ENCODE measurements around the gene SLC1A6.
A peak's percentile ranks its signal among the peaks of the same experiment; 100 is the strongest.
"Not testable (repeated sequence)": the region's sequence is repeated elsewhere in the genome, so short reads cannot be mapped to it uniquely, and the experiment has no call there.

Gene SLC1A6

DNA sequence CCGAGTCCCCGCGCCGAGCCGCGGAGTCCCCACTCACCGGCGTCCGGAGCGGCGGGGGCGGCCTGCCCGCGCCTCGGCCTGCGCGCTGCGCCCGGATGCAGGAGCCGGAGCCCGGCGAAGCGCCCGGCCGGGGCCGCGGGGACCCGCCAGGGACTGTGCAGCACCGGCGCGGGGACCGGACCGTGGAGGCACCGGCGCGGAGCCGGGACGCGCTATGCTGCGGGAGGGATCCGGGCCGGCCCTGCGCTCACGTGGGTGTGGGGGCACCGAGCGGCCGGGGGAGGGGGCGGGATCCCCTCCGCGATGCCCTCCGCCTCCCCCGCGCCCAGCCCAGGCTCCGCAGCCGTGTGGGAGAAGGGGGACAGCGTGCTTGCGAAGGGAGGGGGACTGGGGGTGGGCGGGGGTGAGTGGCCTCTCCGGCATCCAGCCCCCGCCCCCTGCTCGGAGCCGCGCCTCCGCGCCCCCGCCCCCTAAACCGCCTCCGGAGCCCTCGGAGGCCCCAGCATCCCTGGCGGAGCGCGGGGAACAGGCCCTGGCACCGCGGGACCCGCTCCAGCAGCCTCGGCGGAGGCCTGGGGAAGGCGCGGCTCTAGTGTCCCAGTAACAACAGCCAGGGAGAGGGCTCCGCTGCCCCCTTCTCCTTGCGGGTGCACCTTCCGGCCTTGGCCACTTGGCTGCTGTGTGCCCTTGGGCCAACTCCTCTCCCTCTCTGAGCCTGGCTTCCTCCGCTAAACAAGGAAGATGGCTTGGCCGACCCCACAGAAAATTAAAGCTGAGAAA lies at the start of gene SLC1A6:
Gene SLC1A6, minus strand, starts transcription at position 389 of the 780 bp plus-strand sequence. CDS start 6,954 bp downstream, outside the sequence.
- in situ Hi-C loops (cut with HindIII; ENCODE audit: low pct_unique_long_range_greater_than_20kb, low sequenced_read_pairs) = no loop called here
- no peak for DNase-seq (ENCODE audit: low read depth in 1 of 2, low spot score in 1 of 2)
- no peak for TF ChIP-seq JUND (IDR thresholded peaks at IDR 0.05; ENCODE audit: low read depth)

GRCh38 chr19:15028490-15028889 lies 48.8 kb upstream of the SLC1A6 start:
- no peak for DNase-seq (ENCODE audit: low read depth in 1 of 2, low spot score in 1 of 2)
- TF ChIP-seq JUND (IDR thresholded peaks at IDR 0.05; ENCODE audit: low read depth) = no peak
- in situ Hi-C loops (cut with HindIII; ENCODE audit: low pct_unique_long_range_greater_than_20kb, low sequenced_read_pairs) = no loop called here

DNA sequence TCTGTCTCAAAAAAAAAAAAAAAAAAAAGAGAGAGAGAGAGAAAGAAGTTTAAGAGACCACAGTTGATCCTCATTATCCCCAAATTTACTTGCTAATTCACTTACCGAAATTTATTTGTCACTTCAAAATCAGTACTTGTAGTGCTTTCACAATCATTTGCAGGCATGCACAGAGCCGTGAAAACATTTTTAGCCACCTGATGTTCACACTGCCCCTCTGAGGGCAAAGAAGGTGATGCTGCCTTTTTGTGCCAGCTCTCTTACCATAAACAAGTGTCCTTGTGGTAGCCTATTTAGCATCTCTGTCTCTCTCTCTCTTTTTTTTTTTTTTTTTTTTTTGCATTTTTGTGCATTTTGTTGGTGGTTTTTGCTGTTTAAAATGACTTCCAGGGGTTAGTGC lies 45.6 kb upstream of the SLC1A6 start:
- in situ Hi-C loops (cut with HindIII; ENCODE audit: low pct_unique_long_range_greater_than_20kb, low sequenced_read_pairs) = no loop called here
- TF ChIP-seq JUND (IDR thresholded peaks at IDR 0.05; ENCODE audit: low read depth) = no peak
- peak; percentile 47 to 61 for DNase-seq (ENCODE audit: low read depth in 1 of 2, low spot score in 1 of 2)

GRCh38 chr19:15022752-15023151 lies 43.1 kb upstream of the SLC1A6 start:
- in situ Hi-C loops (cut with HindIII; ENCODE audit: low pct_unique_long_range_greater_than_20kb, low sequenced_read_pairs) = no loop called here
- DNase-seq (ENCODE audit: low read depth in 1 of 2, low spot score in 1 of 2) = no peak
- no peak for TF ChIP-seq JUND (IDR thresholded peaks at IDR 0.05; ENCODE audit: low read depth)

- in situ Hi-C loops (cut with HindIII; ENCODE audit: low pct_unique_long_range_greater_than_20kb, low sequenced_read_pairs) = no loop called here
- TF ChIP-seq JUND (IDR thresholded peaks at IDR 0.05; ENCODE audit: low read depth) = no peak
Measured at GRCh38 chr19:15021286-15022007, 41.8 kb upstream of the SLC1A6 start.

GRCh38 chr19:15018836-15019235 lies 39.2 kb upstream of the SLC1A6 start:
- in situ Hi-C loops (cut with HindIII; ENCODE audit: low pct_unique_long_range_greater_than_20kb, low sequenced_read_pairs); DNase-seq (ENCODE audit: low read depth in 1 of 2, low spot score in 1 of 2): not testable (repeated sequence)

More at GRCh38 chr19:15021286-15022007, 41.8 kb upstream of the SLC1A6 start:
- no peak for DNase-seq (ENCODE audit: low read depth in 1 of 2, low spot score in 1 of 2)

DNA sequence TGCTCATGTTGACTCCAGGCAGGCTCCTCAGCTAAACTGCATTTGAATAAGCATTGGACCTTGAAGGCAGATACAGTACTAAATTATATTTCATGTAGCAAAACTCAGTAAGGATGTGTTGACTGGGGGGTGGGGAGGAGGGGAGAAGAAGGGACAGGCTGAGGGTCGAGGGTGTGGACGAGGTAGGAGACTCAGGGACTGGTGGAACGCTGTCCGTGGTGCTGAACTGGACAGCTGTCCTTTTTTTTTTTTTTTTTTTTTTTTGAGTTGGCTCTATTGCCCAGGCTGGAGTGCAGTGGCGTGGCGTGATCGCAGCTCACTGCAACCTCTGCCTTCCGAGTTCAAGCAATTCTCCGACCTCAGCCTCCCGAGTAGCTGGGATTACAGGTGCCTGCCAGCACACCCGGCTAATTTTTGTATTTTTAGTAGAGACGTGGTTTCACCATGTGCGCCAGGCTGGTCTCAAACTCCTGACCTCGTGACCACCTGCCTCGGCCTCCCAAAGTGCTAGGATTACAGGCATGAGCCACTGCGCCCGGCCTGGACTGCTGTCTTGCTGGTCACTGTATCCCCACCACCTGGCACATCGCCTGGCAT lies 36.4 kb upstream of the SLC1A6 start:
- DNase-seq (ENCODE audit: low read depth in 1 of 2, low spot score in 1 of 2) = peak; percentile 45 to 67
- no peak for TF ChIP-seq JUND (IDR thresholded peaks at IDR 0.05; ENCODE audit: low read depth)
- in situ Hi-C loops (cut with HindIII; ENCODE audit: low pct_unique_long_range_greater_than_20kb, low sequenced_read_pairs) = no loop called here

DNA sequence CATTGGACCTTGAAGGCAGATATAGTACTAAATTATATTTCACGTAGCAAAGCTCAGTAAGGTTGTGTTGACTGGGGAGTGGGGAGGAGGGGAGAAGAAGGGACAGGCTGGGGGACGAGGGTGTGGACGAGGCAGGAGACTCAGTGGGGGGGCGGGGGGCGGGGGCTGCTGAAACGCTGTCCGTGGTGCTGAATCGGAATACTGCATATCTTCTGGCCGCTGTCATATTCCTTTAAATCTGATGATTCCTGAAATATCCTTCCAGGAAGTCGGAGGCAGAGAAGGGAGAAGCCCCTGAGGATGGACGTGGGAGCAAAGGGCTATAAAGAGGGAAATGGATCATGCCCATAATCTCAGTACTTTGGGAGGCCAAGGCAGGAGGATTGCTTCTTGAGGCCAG lies 34.9 kb upstream of the SLC1A6 start:
- no peak for TF ChIP-seq JUND (IDR thresholded peaks at IDR 0.05; ENCODE audit: low read depth)
- in situ Hi-C loops (cut with HindIII; ENCODE audit: low pct_unique_long_range_greater_than_20kb, low sequenced_read_pairs) = no loop called here
- DNase-seq (ENCODE audit: low read depth in 1 of 2, low spot score in 1 of 2) = peak in 1 of 2 experiments; percentile 44

DNA sequence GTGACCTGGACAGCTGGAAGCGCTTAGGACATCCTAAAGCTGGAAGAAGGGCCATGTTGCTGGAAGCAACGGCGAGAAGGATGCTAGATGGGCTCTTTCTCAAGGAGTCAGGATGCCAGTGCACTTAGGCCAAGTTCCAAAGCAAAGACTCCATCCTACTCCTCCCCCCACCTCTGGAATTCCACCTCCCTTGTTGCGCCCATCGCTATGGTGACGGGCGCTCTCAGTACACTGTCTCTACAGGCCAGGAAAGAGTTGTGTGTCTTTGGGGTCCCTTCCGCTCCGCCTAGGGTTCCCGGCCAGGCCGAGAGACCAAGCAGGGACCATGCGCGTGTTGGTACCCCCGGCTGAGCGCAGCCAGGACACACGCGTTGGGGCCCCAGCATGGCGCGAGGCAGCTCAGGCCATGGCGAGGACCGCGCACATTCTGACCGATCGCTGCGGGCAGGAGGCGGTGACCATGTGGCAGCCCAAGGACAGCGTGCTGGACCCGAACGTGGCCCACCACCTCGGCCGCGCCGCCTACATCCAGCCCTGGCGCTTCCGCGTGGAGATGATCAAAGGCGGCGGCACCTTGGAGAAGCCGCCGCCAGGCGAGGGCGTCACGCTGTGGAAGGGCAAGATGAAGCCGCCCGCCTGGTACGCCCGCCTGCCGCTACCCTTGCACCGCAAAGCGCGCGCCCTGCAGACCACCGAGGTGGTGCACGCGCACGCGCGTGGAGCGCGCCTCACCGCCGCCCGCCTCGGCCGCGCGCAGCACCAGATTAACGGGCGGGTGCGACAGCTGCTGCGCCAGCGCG lies 31.0 kb upstream of the SLC1A6 start:
- in situ Hi-C loops (cut with HindIII; ENCODE audit: low pct_unique_long_range_greater_than_20kb, low sequenced_read_pairs) = no loop called here
- peak in 1 of 2 experiments; percentile 7 for DNase-seq (ENCODE audit: low read depth in 1 of 2, low spot score in 1 of 2)
- no peak for TF ChIP-seq JUND (IDR thresholded peaks at IDR 0.05; ENCODE audit: low read depth)

GRCh38 chr19:15008308-15008707 lies 28.6 kb upstream of the SLC1A6 start:
- no peak for DNase-seq (ENCODE audit: low read depth in 1 of 2, low spot score in 1 of 2)
- TF ChIP-seq JUND (IDR thresholded peaks at IDR 0.05; ENCODE audit: low read depth) = no peak
- in situ Hi-C loops (cut with HindIII; ENCODE audit: low pct_unique_long_range_greater_than_20kb, low sequenced_read_pairs) = no loop called here

DNA sequence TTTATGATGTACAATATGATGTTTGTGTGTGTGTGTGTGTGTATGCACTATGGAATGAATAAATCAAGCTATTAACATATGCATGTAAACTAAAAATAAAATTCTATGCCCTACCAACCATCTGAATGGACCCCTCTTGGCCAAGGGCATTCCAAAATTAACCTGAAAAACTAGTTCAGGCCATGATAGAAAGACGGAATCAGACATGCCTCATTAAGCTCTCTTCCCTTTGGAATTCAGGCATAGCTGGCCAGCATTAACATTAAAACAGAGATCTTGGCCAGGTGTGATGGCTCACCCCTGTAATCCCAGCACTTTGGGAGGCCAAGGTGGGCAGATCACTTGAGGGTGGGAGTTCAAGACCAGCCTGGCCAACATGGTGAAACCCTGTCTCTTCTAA lies 18.3 kb upstream of the SLC1A6 start:
- no peak for TF ChIP-seq JUND (IDR thresholded peaks at IDR 0.05; ENCODE audit: low read depth)
- DNase-seq (ENCODE audit: low read depth in 1 of 2, low spot score in 1 of 2) = no peak
- in situ Hi-C loops (cut with HindIII; ENCODE audit: low pct_unique_long_range_greater_than_20kb, low sequenced_read_pairs) = no loop called here

- in situ Hi-C loops (cut with HindIII; ENCODE audit: low pct_unique_long_range_greater_than_20kb, low sequenced_read_pairs) = no loop called here
- DNase-seq (ENCODE audit: low read depth in 1 of 2, low spot score in 1 of 2) = no peak
- TF ChIP-seq JUND (IDR thresholded peaks at IDR 0.05; ENCODE audit: low read depth) = no peak
Measured at GRCh38 chr19:14992780-14993179, 13.1 kb upstream of the SLC1A6 start.

All from T47D (cell line).